ACC112 (cell line): ENCODE data around the gene CAMTA1.
A peak's percentile ranks its signal among the peaks of the same experiment; 100 is the strongest.

Experiments
- H2AFZ ChIP-seq: fragments of 200-600 bp; sonication (generic); one replicate; pipeline ENCODE4 v1.6.0; 2017; ENCODE audit warnings: antibody characterized with exemption, low read length; ENCODE audit not compliant: unreplicated experiment
- H3K27ac ChIP-seq: fragments of 200-600 bp; sonication (generic); 2 replicates; pipeline ENCODE4 v1.5.1; 2014; ENCODE audit warnings: low read depth, mild to moderate bottlenecking, antibody characterized with exemption, low read length, moderate library complexity
- H3K27me3 ChIP-seq: fragments of 200-600 bp; sonication (generic); 2 replicates; pipeline ENCODE4 v1.6.1; 2014; ENCODE audit warnings: mild to moderate bottlenecking, antibody characterized with exemption, low read length, moderate library complexity, mixed read lengths; ENCODE audit not compliant: insufficient read depth
- H3K36me3 ChIP-seq: fragments of 200-600 bp; sonication (generic); 2 replicates; pipeline ENCODE4 v1.6.1; 2016; ENCODE audit warnings: mild to moderate bottlenecking, antibody characterized with exemption, low read length, moderate library complexity, mixed read lengths; ENCODE audit not compliant: insufficient read depth
- H3K4me1 ChIP-seq: fragments of 200-600 bp; sonication (generic); one replicate; pipeline ENCODE4 v1.6.1; 2016; ENCODE audit warnings: low read length, mixed read lengths; ENCODE audit not compliant: insufficient read depth, unreplicated experiment, control insufficient read depth
- H3K4me3 ChIP-seq: fragments of 200-600 bp; sonication (generic); 2 replicates; pipeline ENCODE4 v1.5.1; 2014; ENCODE audit warnings: mild to moderate bottlenecking, low read depth, low read length
- H3K79me2 ChIP-seq: fragments of 200-600 bp; sonication (generic); one replicate; pipeline ENCODE4 v1.6.0; 2016; ENCODE audit warnings: low read length; ENCODE audit not compliant: control insufficient read depth, unreplicated experiment, insufficient read depth

Gene CAMTA1

GRCh38 chr1:7482772-7483495, 697.7 kb downstream of the CAMTA1 start:
- Histone ChIP-seq H3K79me2 (no peaks in the 10 kb centered on the region), H3K27ac (no peak overlapping the region), H3K4me1 (peaks cover 13% of the 10 kb centered on the region), H3K4me3 (no peak overlapping the region), H2AFZ (no peak overlapping the region), H3K36me3 (no peaks in the 10 kb centered on the region), H3K27me3 (peaks cover 15% of the 10 kb centered on the region; the same call in 1 of the 2 replicates)

GRCh38 chr1:7483634-7484383, 698.6 kb downstream of the CAMTA1 start:
- peaks cover 6% of the 10 kb centered on the region for H3K4me1 ChIP-seq
- no peak overlapping the region for H3K27ac ChIP-seq
- peaks cover 15% of the 10 kb centered on the region; the same call in 1 of the 2 replicates for H3K27me3 ChIP-seq
- no peak overlapping the region for H2AFZ ChIP-seq
- H3K79me2 ChIP-seq, result no peaks in the 10 kb centered on the region
- H3K36me3 ChIP-seq, result no peaks in the 10 kb centered on the region
- no peak overlapping the region for H3K4me3 ChIP-seq

- no peak overlapping the region for H2AFZ ChIP-seq
- H3K79me2 ChIP-seq, result no peaks in the 10 kb centered on the region
- no peaks in the 10 kb centered on the region for H3K36me3 ChIP-seq
- peaks cover 15% of the 10 kb centered on the region; the same call in 1 of the 2 replicates for H3K27me3 ChIP-seq
- H3K4me3 ChIP-seq, result no peak overlapping the region
- H3K4me1 ChIP-seq, result no peaks in the 10 kb centered on the region
- no peak overlapping the region for H3K27ac ChIP-seq
These were observed 700.0 kb downstream of the CAMTA1 start for GRCh38 chr1:7485086-7485780.

GRCh38 chr1:7485826-7486225, 700.6 kb downstream of the CAMTA1 start:
- Histone ChIP-seq H3K27ac (no peak overlapping the region), H3K79me2 (no peaks in the 10 kb centered on the region), H3K27me3 (peaks cover 15% of the 10 kb centered on the region; the same call in 1 of the 2 replicates), H3K4me3 (no peak overlapping the region), H2AFZ (no peak overlapping the region), H3K36me3 (no peaks in the 10 kb centered on the region), H3K4me1 (no peaks in the 10 kb centered on the region)

- no peak overlapping the region for H3K4me3 ChIP-seq
- no peaks in the 10 kb centered on the region for H3K79me2 ChIP-seq
- H3K27me3 ChIP-seq, result peaks cover under 1% of the 10 kb centered on the region; the same call in 1 of the 2 replicates
- no peak overlapping the region for H2AFZ ChIP-seq
- peaks cover 5% of the 10 kb centered on the region for H3K4me1 ChIP-seq
- H3K36me3 ChIP-seq, result no peaks in the 10 kb centered on the region
- no peak overlapping the region for H3K27ac ChIP-seq
These were observed 702.7 kb downstream of the CAMTA1 start for GRCh38 chr1:7487766-7488474.

- peaks cover 5% of the 10 kb centered on the region for H3K4me1 ChIP-seq
- H3K4me3 ChIP-seq, result no peak overlapping the region
- H3K27me3 ChIP-seq, result no peaks in the 10 kb centered on the region
- no peak overlapping the region for H3K27ac ChIP-seq
- H3K36me3 ChIP-seq, result no peaks in the 10 kb centered on the region
- H2AFZ ChIP-seq, result no peak overlapping the region
- no peaks in the 10 kb centered on the region for H3K79me2 ChIP-seq
These were observed 703.2 kb downstream of the CAMTA1 start for GRCh38 chr1:7488475-7488842.

GRCh38 chr1:7489586-7489985, 704.3 kb downstream of the CAMTA1 start:
- H2AFZ ChIP-seq, result no peak overlapping the region
- peaks cover 5% of the 10 kb centered on the region for H3K4me1 ChIP-seq
- no peaks in the 10 kb centered on the region for H3K27me3 ChIP-seq
- H3K4me3 ChIP-seq, result no peak overlapping the region
- no peak overlapping the region for H3K27ac ChIP-seq
- H3K36me3 ChIP-seq, result no peaks in the 10 kb centered on the region
- H3K79me2 ChIP-seq, result no peaks in the 10 kb centered on the region

- Histone ChIP-seq H3K36me3 (no peaks in the 10 kb centered on the region), H3K4me1 (peaks cover 5% of the 10 kb centered on the region), H3K27ac (no peak overlapping the region), H3K4me3 (no peak overlapping the region), H3K79me2 (no peaks in the 10 kb centered on the region), H2AFZ (no peak overlapping the region), H3K27me3 (no peaks in the 10 kb centered on the region; the same call in 1 of the 2 replicates)
These were observed 705.3 kb downstream of the CAMTA1 start for GRCh38 chr1:7490576-7490975.

GRCh38 chr1:7491109-7491817, 706.0 kb downstream of the CAMTA1 start:
- peak overlapping the region; percentile 30 for H2AFZ ChIP-seq
- H3K27me3 ChIP-seq, result no peaks in the 10 kb centered on the region; the same call in 1 of the 2 replicates
- no peaks in the 10 kb centered on the region for H3K36me3 ChIP-seq
- no peak overlapping the region for H3K4me3 ChIP-seq
- no peak overlapping the region for H3K27ac ChIP-seq
- peaks cover 5% of the 10 kb centered on the region for H3K4me1 ChIP-seq
- H3K79me2 ChIP-seq, result no peaks in the 10 kb centered on the region

GRCh38 chr1:7491818-7492173, 706.5 kb downstream of the CAMTA1 start:
- Histone ChIP-seq H3K27me3 (no peaks in the 10 kb centered on the region; the same call in 1 of the 2 replicates), H3K27ac (no peak overlapping the region), H3K36me3 (no peaks in the 10 kb centered on the region), H3K79me2 (no peaks in the 10 kb centered on the region), H3K4me1 (peaks cover 5% of the 10 kb centered on the region), H2AFZ (peak overlapping the region; percentile 30), H3K4me3 (no peak overlapping the region)
